ENCODE data around the gene HDAC4. TPM values are rescaled to one million over a fixed set of nuclear protein-coding genes. Genes with fewer than 3 reads are reported as not detected.

HDAC4 gene
- total RNA-seq, 1 donor = 20.3 TPM

DNA sequence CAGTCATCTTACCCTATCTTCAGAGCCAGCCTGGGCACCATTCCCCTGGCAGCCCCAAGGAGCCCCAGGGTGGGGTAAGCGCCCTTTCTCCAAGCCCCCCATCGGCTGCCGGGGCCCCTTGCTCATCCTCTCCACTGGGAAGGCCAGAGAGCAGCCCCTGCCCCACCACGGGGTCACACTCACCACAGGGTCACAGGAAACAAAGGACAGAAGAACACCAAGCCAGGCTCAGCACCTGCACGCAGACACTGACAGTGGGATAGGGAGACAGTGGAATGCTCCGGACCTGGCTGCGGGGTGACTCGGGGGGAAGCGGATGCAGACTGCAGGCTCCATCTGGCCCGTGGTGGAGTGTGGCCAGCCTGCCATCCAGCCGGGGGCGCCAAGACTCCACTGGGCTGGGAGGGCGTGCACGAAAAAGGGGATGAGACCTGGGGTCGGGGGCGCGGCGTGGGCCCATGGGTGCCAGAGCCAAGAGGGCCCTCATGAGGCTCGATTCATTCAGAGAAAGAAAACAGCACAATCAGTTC is 21.1 kb downstream of the HDAC4 start:
- no peak overlapping the region for H3K4me3 ChIP-seq (ENCODE audit: low read depth, low read length)
- TF ChIP-seq, protein P1, sequence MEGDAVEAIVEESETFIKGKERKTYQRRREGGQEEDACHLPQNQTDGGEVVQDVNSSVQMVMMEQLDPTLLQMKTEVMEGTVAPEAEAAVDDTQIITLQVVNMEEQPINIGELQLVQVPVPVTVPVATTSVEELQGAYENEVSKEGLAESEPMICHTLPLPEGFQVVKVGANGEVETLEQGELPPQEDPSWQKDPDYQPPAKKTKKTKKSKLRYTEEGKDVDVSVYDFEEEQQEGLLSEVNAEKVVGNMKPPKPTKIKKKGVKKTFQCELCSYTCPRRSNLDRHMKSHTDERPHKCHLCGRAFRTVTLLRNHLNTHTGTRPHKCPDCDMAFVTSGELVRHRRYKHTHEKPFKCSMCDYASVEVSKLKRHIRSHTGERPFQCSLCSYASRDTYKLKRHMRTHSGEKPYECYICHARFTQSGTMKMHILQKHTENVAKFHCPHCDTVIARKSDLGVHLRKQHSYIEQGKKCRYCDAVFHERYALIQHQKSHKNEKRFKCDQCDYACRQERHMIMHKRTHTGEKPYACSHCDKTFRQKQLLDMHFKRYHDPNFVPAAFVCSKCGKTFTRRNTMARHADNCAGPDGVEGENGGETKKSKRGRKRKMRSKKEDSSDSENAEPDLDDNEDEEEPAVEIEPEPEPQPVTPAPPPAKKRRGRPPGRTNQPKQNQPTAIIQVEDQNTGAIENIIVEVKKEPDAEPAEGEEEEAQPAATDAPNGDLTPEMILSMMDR (IDR thresholded peaks at IDR 0.05; ENCODE audit: insufficient read depth, low read depth, low read length) = no peak
- DNase-seq (ENCODE audit: low read depth) = no peak

DNA sequence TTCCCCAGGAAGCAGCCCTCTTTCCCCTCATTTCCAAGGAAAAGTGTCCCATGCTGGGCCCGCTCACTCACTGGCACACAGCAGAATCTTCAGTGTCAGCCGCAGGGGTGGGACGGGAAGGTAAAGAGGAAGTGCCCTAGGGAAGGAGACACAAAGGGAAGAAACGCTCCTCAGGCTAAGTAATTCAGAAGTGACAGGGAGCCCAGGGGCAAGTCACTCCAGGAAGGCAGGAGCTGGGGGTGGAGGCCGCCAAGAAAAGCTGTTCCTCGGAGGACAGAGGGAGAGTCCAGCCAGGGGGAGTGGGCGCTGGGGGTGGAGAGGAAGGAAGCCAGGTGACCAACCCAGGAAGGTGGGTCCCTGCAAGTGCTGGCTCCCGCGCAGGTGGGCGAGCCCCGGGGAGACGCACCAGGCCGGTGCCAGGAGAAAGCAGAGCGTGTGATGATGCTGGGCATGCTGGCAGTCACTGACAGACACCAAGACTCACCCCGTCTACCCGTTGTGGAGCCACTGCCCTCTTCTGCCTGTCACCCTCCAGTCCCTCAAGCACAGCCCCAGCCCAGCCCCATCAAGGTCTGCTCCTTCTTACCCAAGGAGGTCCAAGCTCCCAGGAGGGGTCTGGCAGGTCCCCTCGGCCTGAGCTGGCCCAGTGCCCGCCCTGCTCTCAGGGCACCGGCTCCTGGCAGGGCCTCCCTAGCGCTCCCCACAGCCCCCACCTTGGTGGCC is 21.7 kb downstream of the HDAC4 start:
- TF ChIP-seq, protein P1 (IDR thresholded peaks at IDR 0.05; ENCODE audit: insufficient read depth, low read depth, low read length) = no peak
- DNase-seq (ENCODE audit: low read depth) = no peak
- no peak overlapping the region for H3K4me3 ChIP-seq (ENCODE audit: low read depth, low read length)

DNA sequence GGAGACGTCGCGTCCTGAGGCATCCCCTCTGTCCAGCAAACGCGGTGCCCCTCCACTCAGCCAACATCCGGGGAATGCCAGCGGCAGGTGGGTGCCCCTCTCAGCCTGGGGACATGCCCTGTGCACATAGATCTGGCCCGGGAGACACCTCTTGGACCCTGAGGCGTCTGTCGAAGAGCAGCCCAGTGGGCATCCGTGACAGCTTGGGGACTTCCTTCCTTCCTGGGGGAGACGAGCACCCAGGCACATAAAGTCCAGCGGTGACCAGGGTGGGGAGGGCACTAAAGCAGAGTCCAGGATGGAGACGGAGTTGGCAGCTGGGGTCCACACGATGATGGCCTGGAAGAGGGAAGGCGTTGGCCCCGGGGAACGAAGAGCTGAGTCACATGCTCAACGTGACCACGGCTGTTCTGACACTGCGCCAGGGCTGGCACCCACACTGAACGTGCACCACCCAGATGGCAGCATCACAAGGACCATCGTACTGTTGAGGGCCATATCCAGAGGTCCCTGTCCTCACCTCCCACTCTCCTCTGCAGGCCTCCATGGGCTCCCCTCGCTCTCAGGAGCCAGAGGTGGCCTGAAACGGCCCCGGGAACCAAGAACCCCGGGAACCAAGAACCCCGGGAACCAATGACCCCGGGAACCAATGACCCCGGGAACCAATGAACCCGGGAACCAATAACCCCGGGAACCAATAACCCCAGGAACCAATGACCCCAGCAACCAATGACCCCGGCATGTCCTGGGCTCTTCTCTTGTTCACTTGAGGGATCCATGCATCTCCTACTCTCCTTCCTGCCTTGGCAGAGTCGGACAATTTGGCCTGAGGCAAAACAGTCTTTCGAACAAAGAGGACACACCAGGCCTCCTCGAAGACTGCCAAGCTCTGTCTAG is 22.6 kb downstream of the HDAC4 start:
- TF ChIP-seq, protein P1 (IDR thresholded peaks at IDR 0.05; ENCODE audit: insufficient read depth, low read depth, low read length) = no peak
- H3K4me3 ChIP-seq (ENCODE audit: low read depth, low read length) = no peak overlapping the region
- DNase-seq (ENCODE audit: low read depth) = no peak

DNA sequence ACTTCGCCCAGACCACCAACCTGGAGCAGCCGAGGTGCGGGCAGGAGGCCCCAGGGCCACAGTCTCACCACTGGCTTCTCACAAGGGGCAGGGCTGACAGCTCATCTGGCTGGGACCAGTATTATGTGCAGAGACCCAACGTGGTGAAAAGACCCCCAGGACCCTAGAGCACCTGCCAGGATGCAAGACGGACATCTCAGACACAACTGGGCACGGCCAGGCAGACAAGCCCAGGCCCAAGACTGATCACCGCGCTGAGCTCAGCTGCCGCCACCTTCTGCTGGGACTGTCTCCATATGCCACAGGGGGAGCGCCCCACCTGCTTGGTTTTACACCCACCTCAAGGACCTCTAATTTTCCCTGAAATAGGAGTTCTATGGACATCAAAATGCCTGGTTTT is 23.2 kb downstream of the HDAC4 start:
- TF ChIP-seq, protein P1 (IDR thresholded peaks at IDR 0.05; ENCODE audit: insufficient read depth, low read depth, low read length) = no peak
- no peak for DNase-seq (ENCODE audit: low read depth)
- H3K4me3 ChIP-seq (ENCODE audit: low read depth, low read length) = no peak overlapping the region

DNA sequence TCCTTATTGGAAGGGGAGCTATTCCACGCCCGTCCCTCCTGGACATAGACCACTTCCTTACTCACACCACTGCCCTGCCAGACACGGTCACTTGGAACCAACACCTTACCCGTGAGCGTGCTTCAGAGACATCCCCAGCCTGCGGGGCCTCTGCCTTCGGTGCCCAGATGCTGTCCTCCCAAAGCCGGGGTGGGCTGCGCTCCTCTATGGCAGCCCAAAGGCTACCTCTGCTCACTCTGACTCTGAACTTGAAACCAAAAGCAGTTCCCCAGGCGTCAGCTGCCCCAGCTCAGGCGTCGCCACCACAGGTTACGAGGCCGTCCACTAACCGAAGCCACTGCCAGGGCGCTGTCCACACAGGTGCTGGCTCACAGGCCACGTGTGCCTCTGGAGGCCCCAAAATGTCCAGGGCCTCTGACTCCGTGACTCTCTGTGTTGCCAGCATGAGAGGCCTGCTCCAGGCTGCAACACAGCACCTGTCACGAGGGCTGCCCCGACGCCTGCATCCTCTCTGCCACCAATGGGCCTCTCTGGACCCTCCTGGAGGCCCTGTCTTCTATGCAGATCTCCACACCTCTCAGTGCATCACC is 23.8 kb downstream of the HDAC4 start:
- TF ChIP-seq, protein P1 (IDR thresholded peaks at IDR 0.05; ENCODE audit: insufficient read depth, low read depth, low read length) = no peak
- no peak overlapping the region for H3K4me3 ChIP-seq (ENCODE audit: low read depth, low read length)
- DNase-seq (ENCODE audit: low read depth) = no peak

DNA sequence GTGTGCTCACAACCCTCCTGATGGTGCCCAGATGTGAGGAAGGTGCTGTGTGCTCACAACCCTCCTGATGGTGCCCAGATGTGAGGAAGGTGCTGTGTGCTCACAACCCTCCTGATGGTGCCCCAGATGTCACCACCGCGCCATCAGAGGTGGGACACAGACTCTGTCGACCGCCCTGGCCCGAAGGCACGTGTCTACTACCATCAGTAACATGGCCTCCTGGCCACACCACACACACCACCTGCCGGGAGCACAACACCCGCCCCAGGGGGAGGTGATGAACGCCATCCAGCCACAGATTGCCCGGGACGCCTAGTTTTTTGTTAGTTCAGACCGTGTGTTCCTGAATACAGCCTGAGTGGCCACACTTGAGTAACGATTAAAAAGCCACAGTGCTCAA is 24.5 kb downstream of the HDAC4 start:
- no peak overlapping the region for H3K4me3 ChIP-seq (ENCODE audit: low read depth, low read length)
- TF ChIP-seq, protein P1 (IDR thresholded peaks at IDR 0.05; ENCODE audit: insufficient read depth, low read depth, low read length) = no peak
- no peak for DNase-seq (ENCODE audit: low read depth)

Data from fibroblast of villous mesenchyme (primary cell).